HG03432 (cell line): ENCODE measurements around the gene FRMD1.

Experiments
- ATAC-seq: cut with Tn5 transposase; IDR thresholded peaks from one replicate; pipeline ENCODE4 v1.9.1; 2021; ENCODE audit warnings: mild to moderate bottlenecking, moderate library complexity; ENCODE audit not compliant: unreplicated experiment

FRMD1 gene

DNA sequence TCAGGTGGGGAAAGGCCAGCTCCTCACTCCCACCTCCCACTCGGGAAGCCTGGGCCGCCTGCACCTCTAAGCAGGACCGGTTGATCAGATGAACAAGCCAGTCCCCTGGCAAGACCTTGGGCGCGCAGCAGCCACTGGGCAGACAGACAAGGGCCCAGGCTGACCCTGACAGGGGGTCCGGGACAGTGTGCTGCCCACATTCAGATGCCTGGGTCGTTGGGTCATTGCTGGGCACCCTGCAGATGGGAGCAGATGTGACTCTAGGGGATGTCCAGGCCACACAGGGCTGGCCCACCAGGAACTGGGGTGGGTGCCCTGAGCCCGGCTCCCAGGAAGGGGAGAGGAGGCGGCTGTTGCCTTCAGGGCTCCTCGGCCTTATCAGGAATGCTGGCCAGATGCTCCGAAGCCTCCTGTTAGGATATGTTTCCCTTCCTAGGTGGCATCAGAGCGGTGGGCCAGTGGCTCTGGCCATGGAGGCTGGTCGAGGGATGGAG lies 17.3 kb upstream of the FRMD1 start:
- ATAC-seq, result no peak

GRCh38 chr6:168095716-168096250 lies 16.8 kb upstream of the FRMD1 start:
- no peak for ATAC-seq

DNA sequence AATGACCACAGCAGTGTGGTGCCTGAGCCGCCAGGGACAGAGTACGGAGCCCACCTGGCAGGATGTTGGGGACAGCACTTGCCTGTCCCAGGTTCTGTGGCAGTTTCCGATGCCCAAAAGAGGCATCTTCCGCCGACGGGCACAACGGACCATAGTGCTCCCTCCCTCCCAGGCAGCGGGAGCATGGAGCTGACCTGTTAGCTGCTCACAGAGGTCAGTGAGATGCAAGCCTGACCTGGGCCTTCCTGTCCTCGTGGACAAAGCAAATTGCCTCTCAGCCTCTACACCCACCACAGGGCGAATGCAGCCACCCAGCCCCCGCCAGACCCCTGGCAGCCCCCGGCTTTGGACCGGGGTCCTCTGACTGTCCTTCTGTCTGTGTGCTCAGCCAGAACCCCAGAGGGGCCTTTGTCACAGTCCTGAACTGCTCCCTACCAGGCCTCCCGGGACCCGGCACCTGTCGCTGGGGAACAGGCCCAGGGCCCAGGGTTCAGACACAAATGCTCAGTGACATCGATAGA lies 16.2 kb upstream of the FRMD1 start:
- ATAC-seq, result no peak

- ATAC-seq, result no peak
Observed at GRCh38 chr6:168093634-168094033, 14.6 kb upstream of the FRMD1 start.

DNA sequence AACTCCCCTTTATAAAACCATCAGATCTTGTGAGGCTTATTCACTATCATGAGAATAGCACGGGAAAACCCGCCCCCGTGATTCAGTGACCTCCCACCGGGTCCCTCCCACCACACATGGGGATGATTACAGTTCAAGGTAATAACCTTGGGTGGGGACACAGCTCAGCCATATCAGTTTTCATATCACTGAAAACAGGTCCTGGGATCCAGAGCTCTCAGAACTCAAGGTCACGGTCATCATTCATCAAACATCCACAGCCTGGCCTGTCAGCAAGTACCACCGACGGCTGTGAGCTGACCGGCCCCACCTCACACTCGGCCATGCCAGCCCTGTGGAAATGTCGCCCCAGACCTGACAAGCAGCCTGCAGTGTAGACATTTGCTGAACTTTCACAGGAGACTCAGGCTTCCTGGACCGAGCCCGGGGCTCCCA lies 14.1 kb upstream of the FRMD1 start:
- no peak for ATAC-seq

- no peak for ATAC-seq
Observed at GRCh38 chr6:168092541-168092940, 13.5 kb upstream of the FRMD1 start.

- no peak for ATAC-seq
Observed at GRCh38 chr6:168091381-168092264, 12.6 kb upstream of the FRMD1 start.

DNA sequence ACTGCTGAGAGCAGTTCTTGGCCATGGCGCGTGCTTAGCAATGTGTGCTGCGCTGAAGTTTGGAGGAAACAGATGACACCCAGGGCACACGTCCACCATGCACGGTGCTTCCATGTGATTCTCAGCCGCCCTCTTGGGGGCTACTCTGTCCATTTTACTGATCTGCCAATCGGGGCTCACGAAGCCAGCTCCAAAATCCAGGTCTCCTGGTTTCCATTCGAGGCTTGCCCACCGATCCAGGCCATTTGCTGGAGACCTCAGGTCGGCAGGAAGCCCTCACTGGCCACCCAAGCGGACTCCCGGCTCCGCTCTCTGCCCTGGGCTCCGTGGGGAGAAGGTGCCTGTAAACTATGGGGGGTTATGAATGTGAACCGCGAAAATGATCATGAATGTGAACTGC lies 11.7 kb upstream of the FRMD1 start:
- ATAC-seq, result no peak

DNA sequence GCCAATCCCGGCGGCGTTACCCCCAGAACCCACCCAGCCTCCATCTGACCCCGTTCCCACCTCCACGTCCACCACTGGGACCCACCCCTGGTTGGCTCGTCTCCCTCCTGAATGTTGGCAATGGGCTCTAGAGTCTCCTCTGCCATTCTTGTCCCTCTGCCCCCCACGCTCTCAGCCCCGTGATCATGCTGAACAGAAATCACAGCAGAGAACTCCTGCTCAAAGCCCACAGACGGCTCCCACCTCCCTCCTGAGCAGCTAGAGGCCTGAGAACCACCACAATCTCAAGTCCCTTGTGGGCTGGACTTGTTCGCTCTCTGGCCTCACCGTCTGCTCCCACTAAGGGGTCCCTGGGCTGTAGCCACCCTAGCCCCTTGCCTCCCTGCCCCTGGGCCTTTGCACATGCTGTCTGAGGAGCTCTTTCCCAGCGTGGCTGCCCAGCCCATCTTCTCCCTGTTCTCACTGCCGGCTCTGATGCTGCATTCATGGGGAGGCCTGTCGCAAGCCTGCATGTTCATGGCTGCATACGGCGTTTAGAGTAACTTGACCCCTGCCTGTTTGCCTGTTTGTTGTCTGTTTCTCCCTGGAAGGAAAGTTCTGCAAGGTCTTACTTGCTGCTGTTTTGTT lies 11.2 kb upstream of the FRMD1 start:
- ATAC-seq, result no peak

DNA sequence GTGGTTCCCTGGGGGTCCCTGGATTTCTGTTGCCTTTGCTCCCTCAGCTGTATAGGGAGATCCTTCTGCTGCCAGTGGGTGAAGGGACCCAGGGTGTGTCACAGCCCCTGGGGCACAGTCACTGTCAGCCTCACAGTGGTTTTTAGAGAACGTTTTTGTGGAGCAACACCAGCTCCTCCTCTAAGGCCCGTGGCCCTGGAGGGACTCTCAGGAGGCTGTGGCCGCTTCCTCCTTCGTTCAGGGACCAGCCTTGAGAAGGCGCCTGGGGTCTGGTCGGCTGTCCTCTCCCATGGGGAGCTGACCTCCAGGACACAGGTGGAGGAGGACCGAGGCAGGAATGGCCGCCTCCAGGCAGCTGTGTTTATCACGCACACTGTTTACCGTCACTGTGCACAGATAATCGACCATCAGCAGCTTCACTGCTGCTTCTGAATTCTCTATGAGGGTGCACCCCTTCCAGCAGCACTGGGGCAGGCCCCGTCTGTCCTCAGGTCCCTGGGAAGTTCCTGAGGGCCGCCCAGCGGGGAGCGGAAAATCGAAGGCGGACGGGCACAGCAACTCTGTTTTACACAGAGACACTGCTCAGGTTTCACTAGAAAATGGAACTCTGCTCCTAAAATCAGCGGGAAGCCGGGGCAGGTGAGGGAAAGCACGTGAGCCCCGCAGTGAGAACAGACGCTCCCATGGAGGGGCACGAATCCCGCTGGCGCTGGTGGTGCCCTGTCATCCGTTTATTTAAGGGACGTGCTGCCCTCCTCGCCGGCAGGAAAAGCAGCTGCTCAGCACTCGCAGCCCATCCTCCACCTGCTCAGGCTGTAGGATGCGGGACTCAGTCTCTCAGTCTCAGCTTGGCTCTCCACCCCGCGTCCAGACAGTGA lies 10.4 kb upstream of the FRMD1 start:
- ATAC-seq, result no peak

- no peak for ATAC-seq
Observed at GRCh38 chr6:168088161-168089053, 9.4 kb upstream of the FRMD1 start.

GRCh38 chr6:168087436-168088160 lies 8.6 kb upstream of the FRMD1 start:
- ATAC-seq, result no peak

DNA sequence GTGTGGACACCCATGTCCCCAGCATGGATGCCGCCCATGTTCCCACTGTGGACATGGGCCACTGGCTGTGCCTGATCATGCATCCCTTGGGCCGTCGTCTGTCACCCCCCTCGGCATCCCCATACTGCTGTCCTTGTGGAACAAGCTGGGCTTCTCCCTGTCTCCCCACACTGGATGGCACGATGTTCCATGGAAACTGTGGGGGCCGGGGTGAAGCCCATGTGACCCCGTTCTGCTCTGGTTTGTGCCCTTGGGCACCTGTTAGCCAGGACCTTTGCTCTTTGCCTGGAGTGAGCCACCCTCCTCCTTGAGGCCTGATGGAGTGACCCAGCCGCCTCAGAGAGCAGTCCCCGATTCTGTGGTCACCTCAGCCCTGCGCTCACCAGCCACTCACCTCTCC lies 7.6 kb upstream of the FRMD1 start:
- ATAC-seq, result no peak

DNA sequence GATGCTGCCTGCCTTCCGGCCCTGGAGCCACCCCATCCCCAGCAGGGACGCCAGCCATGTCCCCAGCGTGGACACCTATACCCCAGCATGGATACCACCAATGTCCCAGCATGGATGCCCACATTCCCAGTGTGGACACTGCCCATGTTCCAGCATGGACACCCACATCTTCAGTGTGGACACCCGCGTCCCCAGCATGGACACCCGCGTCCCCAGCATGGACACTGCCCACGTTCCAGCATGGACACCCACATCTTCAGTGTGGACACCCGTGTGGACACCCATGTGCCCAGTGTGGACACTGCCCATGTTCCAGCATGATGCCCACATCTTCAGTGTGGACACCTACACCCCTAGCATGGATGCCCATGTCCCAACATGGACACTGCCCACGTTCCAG lies 7.1 kb upstream of the FRMD1 start:
- no peak for ATAC-seq

GRCh38 chr6:168084465-168085160 lies 5.6 kb upstream of the FRMD1 start:
- no peak for ATAC-seq

- no peak for ATAC-seq
Observed at GRCh38 chr6:168083514-168083885, 4.5 kb upstream of the FRMD1 start.

DNA sequence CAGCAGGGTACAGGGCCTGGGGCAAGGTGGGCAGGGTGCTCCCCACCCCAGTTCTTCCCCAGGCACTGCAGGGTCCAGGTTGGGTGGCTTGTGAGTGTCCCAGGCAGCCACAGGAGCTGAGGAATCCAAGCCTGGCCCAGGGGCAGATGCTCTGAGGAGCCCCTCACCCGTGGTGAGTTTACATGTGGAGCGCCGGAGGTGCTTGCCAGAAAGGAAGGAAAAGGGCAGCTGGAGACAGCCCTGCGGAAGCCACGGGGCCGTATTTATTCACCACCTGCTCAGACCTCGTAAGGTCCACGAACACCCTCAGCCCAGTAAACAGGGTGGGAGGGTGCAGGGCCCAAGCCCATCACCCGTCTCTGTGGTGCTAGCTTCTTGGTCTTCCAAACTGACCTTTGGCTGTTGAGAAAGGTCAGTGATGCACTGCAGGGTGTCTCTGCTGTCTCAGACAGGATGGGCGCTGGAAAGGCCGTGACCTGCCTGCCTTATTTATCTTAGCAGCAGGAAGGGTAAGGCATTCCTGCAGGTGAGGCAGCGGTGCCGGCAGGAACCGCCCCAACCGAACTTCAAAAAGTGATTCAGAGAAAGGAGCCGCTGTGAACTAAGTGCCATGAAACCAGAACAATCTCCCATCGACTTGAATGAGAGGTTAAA lies 4.0 kb upstream of the FRMD1 start:
- no peak for ATAC-seq
